ENCODE results near the gene HDHD5.

The HDHD5 gene

GRCh38 chr22:17140022-17140421 lies 19.1 kb downstream of the HDHD5 start:
- TF ChIP-seq CTCF (IDR thresholded peaks at IDR 0.05; ENCODE audit: low read depth, low read length), result no peak
- no peak for TF ChIP-seq EZH2phosphoT487 (IDR thresholded peaks at IDR 0.05; ENCODE audit: low read depth)
- no peaks in the 10 kb centered on the region for H3K27me3 ChIP-seq (ENCODE audit: low read depth, low read length)
- H3K27ac ChIP-seq (ENCODE audit: low read length), result no peak overlapping the region
- H2AFZ ChIP-seq (ENCODE audit: low read depth, low read length), result no peak overlapping the region
- no peak overlapping the region for H3K4me2 ChIP-seq (ENCODE audit: low read length)
- peaks cover 67% of the 10 kb centered on the region for H3K36me3 ChIP-seq (replicated peaks; ENCODE audit: low read depth, low read length)
- H3K9ac ChIP-seq (ENCODE audit: low read length), result no peak overlapping the region
- no peak overlapping the region for H3K4me3 ChIP-seq (ENCODE audit: low read length)
- peaks cover 7% of the 10 kb centered on the region; the same call in 1 of the 2 replicates for H3K79me2 ChIP-seq (ENCODE audit: low read length)
- H3K9me3 ChIP-seq (ENCODE audit: insufficient read depth, low read length), result no peaks in the 10 kb centered on the region
- H4K20me1 ChIP-seq (ENCODE audit: insufficient read depth, low read length), result no peaks in the 10 kb centered on the region; the same call in 1 of the 2 replicates
- no peaks in the 10 kb centered on the region for H3K4me1 ChIP-seq (ENCODE audit: low read length)

GRCh38 chr22:17138513-17138912 lies 20.6 kb downstream of the HDHD5 start:
- Histone ChIP-seq H3K9ac (ENCODE audit: low read length) (no peak overlapping the region), H3K36me3 (replicated peaks; ENCODE audit: low read depth, low read length) (peaks cover 58% of the 10 kb centered on the region), H3K79me2 (ENCODE audit: low read length) (peaks cover 5% of the 10 kb centered on the region; the same call in 1 of the 2 replicates), H3K4me3 (ENCODE audit: low read length) (no peak overlapping the region), H2AFZ (ENCODE audit: low read depth, low read length) (no peak overlapping the region), H4K20me1 (ENCODE audit: insufficient read depth, low read length) (no peaks in the 10 kb centered on the region), H3K27ac (ENCODE audit: low read length) (no peak overlapping the region), H3K27me3 (ENCODE audit: low read depth, low read length) (no peaks in the 10 kb centered on the region), H3K4me1 (ENCODE audit: low read length) (no peaks in the 10 kb centered on the region), H3K9me3 (ENCODE audit: insufficient read depth, low read length) (no peaks in the 10 kb centered on the region), H3K4me2 (ENCODE audit: low read length) (no peak overlapping the region)
- no peak for TF ChIP-seq CTCF (IDR thresholded peaks at IDR 0.05; ENCODE audit: low read depth, low read length)
- no peak for TF ChIP-seq EZH2phosphoT487 (IDR thresholded peaks at IDR 0.05; ENCODE audit: low read depth)

- no peaks in the 10 kb centered on the region for H3K27me3 ChIP-seq (ENCODE audit: low read depth, low read length)
- no peaks in the 10 kb centered on the region for H3K9me3 ChIP-seq (ENCODE audit: insufficient read depth, low read length)
- TF ChIP-seq EZH2phosphoT487 (IDR thresholded peaks at IDR 0.05; ENCODE audit: low read depth) (no peak), CTCF (IDR thresholded peaks at IDR 0.05; ENCODE audit: low read depth, low read length) (no peak)
- no peaks in the 10 kb centered on the region for H4K20me1 ChIP-seq (ENCODE audit: insufficient read depth, low read length)
- peaks cover 5% of the 10 kb centered on the region; the same call in 1 of the 2 replicates for H3K79me2 ChIP-seq (ENCODE audit: low read length)
- no peaks in the 10 kb centered on the region for H3K4me1 ChIP-seq (ENCODE audit: low read length)
- no peak overlapping the region for H3K27ac ChIP-seq (ENCODE audit: low read length)
- no peak overlapping the region for H3K9ac ChIP-seq (ENCODE audit: low read length)
- H2AFZ ChIP-seq (ENCODE audit: low read depth, low read length), result no peak overlapping the region
- no peak overlapping the region for H3K4me2 ChIP-seq (ENCODE audit: low read length)
- peaks cover 52% of the 10 kb centered on the region for H3K36me3 ChIP-seq (replicated peaks; ENCODE audit: low read depth, low read length)
- H3K4me3 ChIP-seq (ENCODE audit: low read length), result no peak overlapping the region
These were observed 21.1 kb downstream of the HDHD5 start for GRCh38 chr22:17137861-17138425.

GRCh38 chr22:17137170-17137569 lies 21.9 kb downstream of the HDHD5 start:
- Histone ChIP-seq H3K36me3 (replicated peaks; ENCODE audit: low read depth, low read length) (peaks cover 44% of the 10 kb centered on the region), H3K9ac (ENCODE audit: low read length) (no peak overlapping the region), H4K20me1 (ENCODE audit: insufficient read depth, low read length) (no peaks in the 10 kb centered on the region), H2AFZ (ENCODE audit: low read depth, low read length) (no peak overlapping the region), H3K4me2 (ENCODE audit: low read length) (no peak overlapping the region), H3K27me3 (ENCODE audit: low read depth, low read length) (no peaks in the 10 kb centered on the region), H3K4me1 (ENCODE audit: low read length) (peaks cover 2% of the 10 kb centered on the region), H3K4me3 (ENCODE audit: low read length) (no peak overlapping the region), H3K27ac (ENCODE audit: low read length) (no peak overlapping the region), H3K9me3 (ENCODE audit: insufficient read depth, low read length) (no peaks in the 10 kb centered on the region), H3K79me2 (ENCODE audit: low read length) (peaks cover 5% of the 10 kb centered on the region; the same call in 1 of the 2 replicates)
- TF ChIP-seq EZH2phosphoT487 (IDR thresholded peaks at IDR 0.05; ENCODE audit: low read depth) (no peak), CTCF (IDR thresholded peaks at IDR 0.05; ENCODE audit: low read depth, low read length) (no peak)
